ENCODE measurements around the gene SMYD3.

- TF ChIP-seq FOXK2 (IDR thresholded peaks at IDR 0.05) (no peak), PKNOX1 (IDR thresholded peaks at IDR 0.05) (no peak), TARDBP (IDR thresholded peaks at IDR 0.05) (no peak), FOXA1 (IDR thresholded peaks at IDR 0.05) (no peak), ZNF384 (IDR thresholded peaks at IDR 0.05) (no peak), BHLHE40 (IDR thresholded peaks at IDR 0.05; ENCODE audit: borderline replicate concordance) (no peak), L3MBTL2 (conservative IDR thresholded peaks at IDR 0.05) (no peak), SUZ12 (IDR thresholded peaks at IDR 0.05) (no peak), FOXM1 (IDR thresholded peaks at IDR 0.05; ENCODE audit: borderline replicate concordance) (no peak), CTBP1 (IDR thresholded peaks at IDR 0.05; ENCODE audit: borderline replicate concordance) (no peak), ELF4 (IDR thresholded peaks at IDR 0.05) (no peak), HDGF (IDR thresholded peaks at IDR 0.05; ENCODE audit: borderline replicate concordance) (no peak)
These were observed 618.3 kb downstream of the SMYD3 start for GRCh38 chr1:245888809-245889208.

All from HEK293T (cell line).